Measurements from ENCODE around the gene LRIG1.

The LRIG1 gene

DNA sequence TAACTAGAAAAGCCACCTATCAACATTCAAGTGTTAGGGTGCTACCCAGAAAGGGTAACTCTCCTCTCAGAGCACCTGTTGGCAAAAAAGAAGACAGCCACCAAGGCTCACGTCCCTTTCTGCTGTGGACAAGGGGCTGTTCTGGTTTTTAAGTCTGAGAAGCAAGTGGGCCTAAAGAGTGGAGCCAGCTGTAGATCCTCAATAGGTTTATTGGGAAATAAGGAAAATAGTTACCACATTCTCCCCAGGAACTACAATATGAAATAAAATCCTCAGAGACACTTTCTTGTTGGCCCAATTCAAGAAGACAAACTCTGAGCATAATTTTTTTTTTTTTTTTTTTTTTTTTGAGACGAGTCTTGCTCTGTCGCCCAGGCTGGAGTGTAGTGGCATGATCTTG lies 35.8 kb downstream of the LRIG1 start:
- no peak overlapping the region for H3K27ac ChIP-seq (ENCODE audit: low read depth, low read length)
- no peak overlapping the region for H3K4me2 ChIP-seq (ENCODE audit: low read length)
- H3K4me3 ChIP-seq (ENCODE audit: low read length), result no peak overlapping the region
- H3K9me3 ChIP-seq (ENCODE audit: control insufficient read depth, insufficient read depth, low read length), result no peaks in the 10 kb centered on the region
- no peaks in the 10 kb centered on the region for H3K9me2 ChIP-seq (replicated peaks; ENCODE audit: control insufficient read depth, low read length)
- H3F3A ChIP-seq (ENCODE audit: control insufficient read depth, insufficient read depth), result peaks cover 10% of the 10 kb centered on the region
- H3K27me3 ChIP-seq (ENCODE audit: control insufficient read depth, low read length), result no peaks in the 10 kb centered on the region
- peaks cover 70% of the 10 kb centered on the region for H3K36me3 ChIP-seq (ENCODE audit: control insufficient read depth, low read length)
- H3K4me1 ChIP-seq (ENCODE audit: control insufficient read depth, low read length), result peaks cover 82% of the 10 kb centered on the region
- H4K20me1 ChIP-seq (ENCODE audit: control insufficient read depth, insufficient read depth, low read depth, low read length), result peaks cover 56% of the 10 kb centered on the region
- H3K79me2 ChIP-seq (ENCODE audit: control insufficient read depth, low read length), result peaks cover 100% of the 10 kb centered on the region
- TF ChIP-seq, protein P1, sequence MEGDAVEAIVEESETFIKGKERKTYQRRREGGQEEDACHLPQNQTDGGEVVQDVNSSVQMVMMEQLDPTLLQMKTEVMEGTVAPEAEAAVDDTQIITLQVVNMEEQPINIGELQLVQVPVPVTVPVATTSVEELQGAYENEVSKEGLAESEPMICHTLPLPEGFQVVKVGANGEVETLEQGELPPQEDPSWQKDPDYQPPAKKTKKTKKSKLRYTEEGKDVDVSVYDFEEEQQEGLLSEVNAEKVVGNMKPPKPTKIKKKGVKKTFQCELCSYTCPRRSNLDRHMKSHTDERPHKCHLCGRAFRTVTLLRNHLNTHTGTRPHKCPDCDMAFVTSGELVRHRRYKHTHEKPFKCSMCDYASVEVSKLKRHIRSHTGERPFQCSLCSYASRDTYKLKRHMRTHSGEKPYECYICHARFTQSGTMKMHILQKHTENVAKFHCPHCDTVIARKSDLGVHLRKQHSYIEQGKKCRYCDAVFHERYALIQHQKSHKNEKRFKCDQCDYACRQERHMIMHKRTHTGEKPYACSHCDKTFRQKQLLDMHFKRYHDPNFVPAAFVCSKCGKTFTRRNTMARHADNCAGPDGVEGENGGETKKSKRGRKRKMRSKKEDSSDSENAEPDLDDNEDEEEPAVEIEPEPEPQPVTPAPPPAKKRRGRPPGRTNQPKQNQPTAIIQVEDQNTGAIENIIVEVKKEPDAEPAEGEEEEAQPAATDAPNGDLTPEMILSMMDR (IDR thresholded peaks at IDR 0.05; ENCODE audit: low read depth, low read length, poor library complexity, severe bottlenecking), result no peak
- TF ChIP-seq EZH2phosphoT487 (IDR thresholded peaks at IDR 0.05; ENCODE audit: borderline replicate concordance, low read length), result no peak

DNA sequence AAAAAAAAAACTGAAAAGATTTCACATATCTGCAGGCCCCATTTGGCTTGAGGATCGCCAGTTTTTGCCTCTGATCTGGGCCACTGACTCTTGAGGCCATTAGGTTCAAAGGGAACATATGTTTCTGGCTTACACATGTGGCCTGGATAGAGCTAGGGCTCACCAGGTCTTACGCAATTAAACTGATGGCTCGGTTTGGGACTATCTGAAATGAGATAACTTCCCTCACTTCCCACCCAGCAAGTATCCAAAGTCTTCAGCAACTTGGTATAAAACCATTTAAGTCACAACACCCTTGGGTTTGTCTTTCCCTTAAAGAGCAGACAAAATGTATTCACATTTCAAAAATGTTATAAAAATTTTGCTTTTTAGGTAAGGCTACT lies 36.3 kb downstream of the LRIG1 start:
- H3K9me3 ChIP-seq (ENCODE audit: control insufficient read depth, insufficient read depth, low read length), result no peaks in the 10 kb centered on the region
- no peak for TF ChIP-seq EZH2phosphoT487 (IDR thresholded peaks at IDR 0.05; ENCODE audit: borderline replicate concordance, low read length)
- H3K36me3 ChIP-seq (ENCODE audit: control insufficient read depth, low read length), result peaks cover 70% of the 10 kb centered on the region
- no peaks in the 10 kb centered on the region for H3K27me3 ChIP-seq (ENCODE audit: control insufficient read depth, low read length)
- no peak overlapping the region for H3K27ac ChIP-seq (ENCODE audit: low read depth, low read length)
- peaks cover 5% of the 10 kb centered on the region for H3F3A ChIP-seq (ENCODE audit: control insufficient read depth, insufficient read depth)
- H4K20me1 ChIP-seq (ENCODE audit: control insufficient read depth, insufficient read depth, low read depth, low read length), result peaks cover 53% of the 10 kb centered on the region
- H3K4me3 ChIP-seq (ENCODE audit: low read length), result no peak overlapping the region
- H3K9me2 ChIP-seq (replicated peaks; ENCODE audit: control insufficient read depth, low read length), result no peaks in the 10 kb centered on the region
- peaks cover 78% of the 10 kb centered on the region for H3K4me1 ChIP-seq (ENCODE audit: control insufficient read depth, low read length)
- H3K79me2 ChIP-seq (ENCODE audit: control insufficient read depth, low read length), result peaks cover 100% of the 10 kb centered on the region
- H3K4me2 ChIP-seq (ENCODE audit: low read length), result no peak overlapping the region

DNA sequence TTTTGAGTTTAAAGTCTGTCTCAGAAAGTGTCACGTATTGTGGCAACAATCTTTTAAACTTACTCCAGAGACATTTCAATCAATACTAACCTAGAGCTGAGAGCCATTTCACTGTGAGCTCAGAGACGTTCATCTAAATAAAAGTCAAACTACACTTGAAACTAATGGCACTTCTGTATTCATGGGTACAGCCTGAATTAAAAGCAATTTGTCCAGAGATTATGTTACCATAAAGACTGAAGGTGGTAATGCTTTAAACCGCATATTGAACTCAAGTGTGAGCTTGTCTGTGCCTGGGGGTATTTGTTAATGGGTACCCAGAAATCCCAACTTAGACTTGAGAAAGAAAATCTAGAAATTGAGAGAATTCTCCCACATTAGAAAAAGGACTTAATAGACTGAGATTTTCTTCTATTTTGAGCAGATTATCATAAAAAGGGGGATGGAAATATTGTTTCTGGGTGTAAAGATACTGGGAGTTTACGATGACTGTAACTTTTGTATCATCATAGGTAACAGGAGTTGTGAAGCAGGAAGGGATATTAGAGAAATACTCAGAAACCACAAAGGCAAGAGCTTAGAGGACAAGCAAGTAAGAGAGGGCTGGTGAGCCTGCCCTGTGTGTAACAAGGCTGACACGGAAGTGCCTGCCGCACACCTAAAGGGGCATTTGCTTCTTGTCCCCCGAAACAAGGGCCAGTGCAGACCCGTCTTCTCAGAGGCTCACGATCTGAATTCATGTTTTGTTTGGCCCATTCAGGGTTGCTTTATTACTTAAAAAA lies 36.9 kb downstream of the LRIG1 start:
- peaks cover 51% of the 10 kb centered on the region for H4K20me1 ChIP-seq (ENCODE audit: control insufficient read depth, insufficient read depth, low read depth, low read length)
- peaks cover 1% of the 10 kb centered on the region; the same call in 1 of the 2 replicates for H3F3A ChIP-seq (ENCODE audit: control insufficient read depth, insufficient read depth)
- no peak overlapping the region for H3K27ac ChIP-seq (ENCODE audit: low read depth, low read length)
- H3K4me2 ChIP-seq (ENCODE audit: low read length), result no peak overlapping the region; the same call in 1 of the 2 replicates
- no peaks in the 10 kb centered on the region for H3K9me2 ChIP-seq (replicated peaks; ENCODE audit: control insufficient read depth, low read length)
- H3K4me3 ChIP-seq (ENCODE audit: low read length), result no peak overlapping the region
- no peak for TF ChIP-seq EZH2phosphoT487 (IDR thresholded peaks at IDR 0.05; ENCODE audit: borderline replicate concordance, low read length)
- TF ChIP-seq, protein P1 (IDR thresholded peaks at IDR 0.05; ENCODE audit: low read depth, low read length, poor library complexity, severe bottlenecking), result no peak
- peaks cover 74% of the 10 kb centered on the region for H3K36me3 ChIP-seq (ENCODE audit: control insufficient read depth, low read length)
- H3K79me2 ChIP-seq (ENCODE audit: control insufficient read depth, low read length), result peaks cover 100% of the 10 kb centered on the region
- H3K27me3 ChIP-seq (ENCODE audit: control insufficient read depth, low read length), result no peaks in the 10 kb centered on the region
- H3K4me1 ChIP-seq (ENCODE audit: control insufficient read depth, low read length), result peaks cover 72% of the 10 kb centered on the region
- H3K9me3 ChIP-seq (ENCODE audit: control insufficient read depth, insufficient read depth, low read length), result no peaks in the 10 kb centered on the region

DNA sequence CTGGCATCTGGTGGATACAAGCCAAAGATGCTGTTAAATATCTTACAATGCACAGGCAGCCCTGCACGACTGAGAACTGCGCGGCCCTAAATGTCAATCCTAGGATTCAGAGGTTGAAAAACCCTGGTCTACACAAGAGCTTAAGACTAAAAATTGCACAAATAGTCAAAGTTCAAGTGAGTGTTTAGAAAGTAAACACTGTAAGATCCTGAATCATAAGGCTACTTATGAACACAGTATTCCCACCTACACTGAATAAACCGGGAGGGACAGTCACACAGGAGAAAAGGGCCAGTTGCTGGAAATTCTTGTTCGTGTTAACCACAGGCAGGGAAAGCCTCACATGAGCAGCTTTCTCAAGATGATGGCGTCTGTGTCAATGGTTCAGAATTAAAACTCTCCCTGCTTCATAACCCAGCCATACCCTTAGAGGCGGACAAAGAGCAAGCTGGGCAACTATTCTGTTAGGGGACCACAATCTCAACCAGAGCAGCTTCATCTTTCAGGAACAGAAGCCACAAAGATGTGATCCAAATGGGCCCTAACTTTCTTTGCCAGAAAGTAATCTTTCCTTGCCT lies 37.7 kb downstream of the LRIG1 start:
- Histone ChIP-seq H3K27ac (ENCODE audit: low read depth, low read length) (no peak overlapping the region), H3K4me3 (ENCODE audit: low read length) (no peak overlapping the region), H3F3A (ENCODE audit: control insufficient read depth, insufficient read depth) (no peaks in the 10 kb centered on the region), H3K27me3 (ENCODE audit: control insufficient read depth, low read length) (no peaks in the 10 kb centered on the region), H3K9me3 (ENCODE audit: control insufficient read depth, insufficient read depth, low read length) (no peaks in the 10 kb centered on the region), H3K4me1 (ENCODE audit: control insufficient read depth, low read length) (peaks cover 64% of the 10 kb centered on the region), H3K4me2 (ENCODE audit: low read length) (no peak overlapping the region), H3K36me3 (ENCODE audit: control insufficient read depth, low read length) (peaks cover 74% of the 10 kb centered on the region), H3K9me2 (replicated peaks; ENCODE audit: control insufficient read depth, low read length) (no peaks in the 10 kb centered on the region), H3K79me2 (ENCODE audit: control insufficient read depth, low read length) (peaks cover 100% of the 10 kb centered on the region), H4K20me1 (ENCODE audit: control insufficient read depth, insufficient read depth, low read depth, low read length) (peaks cover 46% of the 10 kb centered on the region)
- no peak for TF ChIP-seq EZH2phosphoT487 (IDR thresholded peaks at IDR 0.05; ENCODE audit: borderline replicate concordance, low read length)
- TF ChIP-seq, protein P1 (IDR thresholded peaks at IDR 0.05; ENCODE audit: low read depth, low read length, poor library complexity, severe bottlenecking), result no peak
